ENCODE data around the gene CD69. TPM values are rescaled to one million over a fixed set of nuclear protein-coding genes. Genes with fewer than 3 reads are reported as not detected.

Gene CD69
- total RNA-seq, 1 donor from 2014 or later: 0.78 TPM

DNA sequence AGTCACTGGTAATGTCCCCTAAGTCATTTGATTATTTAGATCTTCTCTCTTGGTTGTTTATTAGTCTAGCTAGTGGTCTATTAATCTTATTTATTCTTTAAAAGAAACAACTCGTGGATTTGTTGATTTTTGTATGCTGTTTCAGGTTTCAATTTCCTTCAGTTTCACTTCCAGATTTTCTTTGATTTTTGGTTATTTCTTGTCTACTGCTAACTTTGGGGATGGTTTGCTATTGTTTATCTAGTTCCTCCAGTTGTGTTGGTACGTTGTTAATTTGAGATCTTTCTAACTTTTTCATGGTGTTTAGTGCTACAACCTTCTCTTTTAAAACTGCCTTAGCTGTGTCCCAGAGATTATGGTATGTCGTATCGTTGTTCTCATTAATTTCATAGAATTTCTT lies 18.5 kb upstream of the CD69 start:
- Mint-ChIP-seq H3K9me3 (peaks cover 7% of the 10 kb centered on the region), H3K4me1 (no peaks in the 10 kb centered on the region), H3K4me3 (no peak overlapping the region), H3K27me3 (ENCODE audit: low read depth) (no peaks in the 10 kb centered on the region), H3K27ac (no peak overlapping the region), H3K36me3 (no peaks in the 10 kb centered on the region)
- DNase-seq (ENCODE audit: low spot score in 2 of 2, unreplicated experiment in 2 of 2): no peak
- TF ChIP-seq, protein P1, sequence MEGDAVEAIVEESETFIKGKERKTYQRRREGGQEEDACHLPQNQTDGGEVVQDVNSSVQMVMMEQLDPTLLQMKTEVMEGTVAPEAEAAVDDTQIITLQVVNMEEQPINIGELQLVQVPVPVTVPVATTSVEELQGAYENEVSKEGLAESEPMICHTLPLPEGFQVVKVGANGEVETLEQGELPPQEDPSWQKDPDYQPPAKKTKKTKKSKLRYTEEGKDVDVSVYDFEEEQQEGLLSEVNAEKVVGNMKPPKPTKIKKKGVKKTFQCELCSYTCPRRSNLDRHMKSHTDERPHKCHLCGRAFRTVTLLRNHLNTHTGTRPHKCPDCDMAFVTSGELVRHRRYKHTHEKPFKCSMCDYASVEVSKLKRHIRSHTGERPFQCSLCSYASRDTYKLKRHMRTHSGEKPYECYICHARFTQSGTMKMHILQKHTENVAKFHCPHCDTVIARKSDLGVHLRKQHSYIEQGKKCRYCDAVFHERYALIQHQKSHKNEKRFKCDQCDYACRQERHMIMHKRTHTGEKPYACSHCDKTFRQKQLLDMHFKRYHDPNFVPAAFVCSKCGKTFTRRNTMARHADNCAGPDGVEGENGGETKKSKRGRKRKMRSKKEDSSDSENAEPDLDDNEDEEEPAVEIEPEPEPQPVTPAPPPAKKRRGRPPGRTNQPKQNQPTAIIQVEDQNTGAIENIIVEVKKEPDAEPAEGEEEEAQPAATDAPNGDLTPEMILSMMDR (IDR thresholded peaks at IDR 0.05; ENCODE audit: unreplicated experiment): no peak

DNA sequence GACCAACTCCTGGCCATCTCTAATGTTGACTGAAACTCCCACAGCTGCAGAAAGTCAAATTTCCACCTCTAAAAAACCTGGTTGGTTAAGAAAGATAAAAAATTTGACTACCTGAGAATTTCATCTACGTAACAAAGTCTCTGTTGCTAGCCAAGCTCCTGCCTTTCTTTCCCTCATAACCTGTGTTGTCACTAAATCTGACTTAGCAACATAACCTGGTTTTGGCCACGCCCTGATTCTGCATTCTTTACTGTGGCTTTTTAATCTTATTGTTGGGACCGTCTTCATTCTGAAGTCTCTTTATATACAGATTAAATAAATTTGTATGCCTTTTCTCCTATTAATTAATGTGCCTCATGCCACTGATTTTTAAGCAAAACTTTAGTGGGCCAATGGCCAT lies 16.1 kb upstream of the CD69 start:
- no peak overlapping the region for H3K27ac Mint-ChIP-seq
- H3K27me3 Mint-ChIP-seq (ENCODE audit: low read depth): no peaks in the 10 kb centered on the region
- no peaks in the 10 kb centered on the region for H3K36me3 Mint-ChIP-seq
- H3K9me3 Mint-ChIP-seq: peaks cover 7% of the 10 kb centered on the region
- H3K4me1 Mint-ChIP-seq: no peaks in the 10 kb centered on the region
- no peak overlapping the region for H3K4me3 Mint-ChIP-seq
- no peak for DNase-seq (ENCODE audit: low spot score in 2 of 2, unreplicated experiment in 2 of 2)
- TF ChIP-seq, protein P1 (IDR thresholded peaks at IDR 0.05; ENCODE audit: unreplicated experiment): no peak

DNA sequence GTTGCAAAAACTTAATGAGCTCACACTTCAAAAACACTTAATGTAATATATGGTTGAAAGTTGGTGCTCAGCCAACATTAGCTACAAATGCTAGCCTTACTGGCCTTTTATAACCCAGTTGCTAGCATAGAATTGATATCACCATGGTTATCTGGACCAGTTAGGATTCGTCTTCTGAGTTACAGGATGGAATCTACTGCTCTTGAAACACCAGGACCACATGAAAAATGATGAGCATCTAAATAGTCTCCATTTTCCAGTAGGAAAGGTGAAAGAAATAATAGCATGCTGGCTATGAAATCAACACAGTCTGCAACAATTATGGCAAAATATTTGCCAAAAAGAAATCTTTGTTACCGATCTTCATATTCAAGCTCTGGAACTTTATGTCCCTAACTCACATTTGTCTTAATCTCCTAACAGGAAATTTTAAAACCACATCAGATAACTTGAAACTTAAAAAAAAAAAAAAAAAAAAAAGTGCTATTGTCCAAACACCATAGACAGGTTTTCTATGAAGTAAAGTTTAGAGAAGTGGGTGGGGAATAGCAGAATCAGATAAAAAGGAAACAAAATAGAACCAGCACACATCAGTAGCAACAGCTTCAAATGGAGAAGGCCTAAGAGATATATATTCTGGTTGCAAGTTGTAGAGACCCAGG lies 12.6 kb upstream of the CD69 start:
- DNase-seq (ENCODE audit: low spot score in 2 of 2, unreplicated experiment in 2 of 2): no peak
- TF ChIP-seq, protein P1 (IDR thresholded peaks at IDR 0.05; ENCODE audit: unreplicated experiment): no peak
- Mint-ChIP-seq H3K36me3 (no peaks in the 10 kb centered on the region), H3K4me1 (no peaks in the 10 kb centered on the region), H3K9me3 (no peaks in the 10 kb centered on the region), H3K27me3 (ENCODE audit: low read depth) (no peaks in the 10 kb centered on the region), H3K27ac (no peak overlapping the region), H3K4me3 (no peak overlapping the region)

DNA sequence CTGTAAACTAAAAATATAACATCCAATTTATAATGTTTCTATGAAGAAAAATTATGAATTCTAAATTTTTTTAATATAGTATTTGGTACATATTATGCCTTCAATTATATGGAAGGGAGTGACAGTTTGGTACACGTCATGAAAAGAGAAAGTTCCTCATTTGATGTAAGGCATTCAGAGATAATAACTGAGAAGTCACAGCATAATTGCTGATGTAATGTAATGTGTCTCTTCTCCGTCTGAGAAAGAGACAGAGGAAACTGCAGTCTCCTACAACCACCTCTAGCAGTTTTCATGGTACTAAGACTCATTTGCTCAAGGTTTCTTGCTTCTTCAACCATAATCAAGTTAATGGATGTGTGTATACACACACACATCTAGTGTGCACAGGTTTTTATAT lies 2.3 kb upstream of the CD69 start:
- H3K4me3 Mint-ChIP-seq: no peak overlapping the region
- H3K27ac Mint-ChIP-seq: no peak overlapping the region
- H3K27me3 Mint-ChIP-seq (ENCODE audit: low read depth): no peaks in the 10 kb centered on the region
- no peaks in the 10 kb centered on the region for H3K36me3 Mint-ChIP-seq
- H3K4me1 Mint-ChIP-seq: peaks cover 9% of the 10 kb centered on the region
- no peaks in the 10 kb centered on the region for H3K9me3 Mint-ChIP-seq
- TF ChIP-seq, protein P1 (IDR thresholded peaks at IDR 0.05; ENCODE audit: unreplicated experiment): no peak
- DNase-seq (ENCODE audit: low spot score in 2 of 2, unreplicated experiment in 2 of 2): no peak

DNA sequence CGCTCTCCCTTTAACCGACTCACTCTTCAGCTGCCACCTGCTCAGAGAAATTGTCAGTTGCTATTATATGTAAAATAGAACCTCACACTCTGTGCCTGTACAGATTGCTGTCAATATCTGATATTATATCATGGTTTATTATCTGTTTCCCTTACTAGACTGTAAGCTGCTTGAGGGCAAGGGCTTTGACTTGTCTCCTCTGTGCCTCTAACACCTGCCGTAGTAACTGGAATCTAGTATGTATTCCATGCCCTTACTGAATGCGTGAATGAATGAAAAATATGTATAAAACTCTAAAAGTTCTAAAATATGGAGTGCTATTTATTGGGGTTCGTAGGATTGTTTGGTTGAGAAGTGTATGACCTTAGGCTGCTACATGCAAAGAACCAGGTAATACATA lies 1.7 kb upstream of the CD69 start:
- H3K36me3 Mint-ChIP-seq: no peaks in the 10 kb centered on the region
- TF ChIP-seq, protein P1 (IDR thresholded peaks at IDR 0.05; ENCODE audit: unreplicated experiment): no peak
- DNase-seq (ENCODE audit: low spot score in 2 of 2, unreplicated experiment in 2 of 2): no peak
- no peaks in the 10 kb centered on the region for H3K9me3 Mint-ChIP-seq
- no peak overlapping the region for H3K4me3 Mint-ChIP-seq
- no peaks in the 10 kb centered on the region for H3K27me3 Mint-ChIP-seq (ENCODE audit: low read depth)
- H3K4me1 Mint-ChIP-seq: peaks cover 9% of the 10 kb centered on the region
- H3K27ac Mint-ChIP-seq: no peak overlapping the region

DNA sequence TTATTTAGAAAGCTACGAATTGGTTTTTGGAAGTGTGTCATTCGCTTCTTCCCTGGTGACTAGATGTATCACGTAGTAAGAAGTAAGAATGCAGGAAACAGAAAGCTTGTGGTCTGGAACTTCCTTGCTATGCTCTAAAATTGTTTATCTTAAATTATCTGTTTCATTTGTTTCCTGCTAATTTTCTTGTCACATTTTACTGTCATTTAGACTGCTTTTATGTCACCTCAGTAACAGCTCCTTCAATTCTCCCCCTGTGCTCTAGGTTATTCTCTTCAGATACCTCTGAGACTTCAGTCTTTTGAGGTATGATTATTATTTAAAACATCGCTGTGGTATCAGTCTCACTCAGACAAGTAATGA lies 699 bp upstream of the CD69 start:
- H3K36me3 Mint-ChIP-seq: no peaks in the 10 kb centered on the region
- TF ChIP-seq, protein P1 (IDR thresholded peaks at IDR 0.05; ENCODE audit: unreplicated experiment): no peak
- H3K27me3 Mint-ChIP-seq (ENCODE audit: low read depth): no peaks in the 10 kb centered on the region
- no peak for DNase-seq (ENCODE audit: low spot score in 2 of 2, unreplicated experiment in 2 of 2)
- H3K4me1 Mint-ChIP-seq: peaks cover 9% of the 10 kb centered on the region
- no peak overlapping the region for H3K4me3 Mint-ChIP-seq
- no peak overlapping the region for H3K27ac Mint-ChIP-seq
- no peaks in the 10 kb centered on the region for H3K9me3 Mint-ChIP-seq
